HG03108 (cell line): ENCODE results near the gene CYP39A1.

Experiments used
- ATAC-seq: cut with Tn5 transposase; IDR thresholded peaks from one replicate; pipeline ENCODE4 v1.9.1; 2021; ENCODE audit warnings: moderate library complexity; ENCODE audit not compliant: unreplicated experiment

The CYP39A1 gene

DNA sequence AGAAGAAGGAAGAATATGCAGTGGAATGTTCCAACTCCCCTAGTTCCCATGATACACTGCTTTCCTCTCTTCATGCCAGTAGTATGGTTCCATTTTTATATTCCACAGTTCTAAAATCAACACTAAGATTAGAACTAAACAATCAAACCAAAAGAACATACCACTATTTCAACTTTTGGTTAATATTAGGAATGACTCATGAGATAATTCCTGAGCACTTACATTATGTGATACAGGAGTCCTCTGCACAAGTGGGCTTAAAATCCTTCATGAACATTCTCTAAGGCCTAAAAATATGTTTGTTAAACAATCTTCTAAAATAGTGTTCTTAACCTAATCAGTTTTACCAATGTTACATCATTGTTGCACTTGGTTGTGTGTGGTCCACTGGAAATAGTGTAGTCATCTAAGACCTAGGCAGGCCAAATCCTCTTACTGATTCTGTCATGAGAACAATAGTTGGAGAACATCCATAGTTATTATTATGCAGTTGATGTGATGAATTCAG, 131.1 kb downstream of the CYP39A1 start:
- no peak for ATAC-seq

DNA sequence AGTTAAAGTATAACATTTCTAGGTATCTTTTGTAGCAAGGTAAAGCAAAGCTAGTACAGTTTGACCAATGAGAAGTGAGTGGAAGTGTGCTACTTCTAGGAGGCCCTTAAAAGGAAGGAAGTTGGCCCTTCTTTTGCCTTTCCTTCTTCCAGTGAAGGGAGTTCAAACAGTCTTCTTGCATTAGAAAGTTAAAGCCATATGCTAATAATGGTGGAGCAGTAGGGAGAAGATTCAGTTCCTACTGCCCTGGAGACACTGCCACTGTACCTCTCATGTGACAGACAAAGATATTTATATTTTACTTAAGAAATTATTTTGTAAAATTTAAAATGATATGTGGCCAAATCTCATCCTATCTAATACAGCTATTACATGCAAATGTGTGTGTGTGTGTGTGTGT, 135.4 kb downstream of the CYP39A1 start:
- no peak for ATAC-seq

DNA sequence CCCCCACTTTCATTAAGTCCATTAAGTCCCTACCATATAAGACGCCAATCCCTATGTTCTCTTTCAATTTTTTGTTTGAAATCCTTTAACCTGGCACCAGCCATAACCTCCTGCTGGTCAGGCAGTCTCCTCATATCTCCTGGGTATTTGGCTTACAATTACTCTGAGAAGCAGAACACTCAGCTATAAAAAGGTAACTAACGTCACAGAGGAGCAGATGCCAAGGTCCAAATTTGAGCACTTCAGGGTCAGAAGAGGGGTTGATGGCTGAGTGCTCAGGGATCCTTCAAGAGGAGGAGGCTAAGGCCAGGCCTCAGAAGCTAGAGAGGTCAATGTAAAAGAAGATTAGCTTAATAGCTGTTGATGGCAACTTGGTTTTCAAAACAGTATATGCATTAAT, 139.1 kb downstream of the CYP39A1 start:
- no peak for ATAC-seq

DNA sequence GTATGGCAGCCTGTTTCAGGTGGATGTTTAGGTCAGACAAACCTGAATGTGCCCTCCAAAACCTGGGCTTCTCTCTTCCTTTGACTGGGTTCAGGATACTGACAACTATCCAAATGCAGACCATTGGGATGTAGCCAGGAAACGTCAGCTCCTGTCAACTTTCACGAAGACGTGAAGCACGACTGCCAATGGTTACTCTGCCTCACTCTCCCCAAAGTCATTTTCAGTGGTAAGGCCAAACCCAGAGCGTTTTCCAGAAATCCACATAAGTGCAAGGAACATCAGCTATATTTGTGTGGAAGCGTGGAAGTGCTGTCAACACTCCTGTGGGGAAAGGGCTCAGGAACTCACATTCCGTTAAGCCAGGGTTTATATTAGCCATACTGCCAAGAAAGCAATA, 141.3 kb downstream of the CYP39A1 start:
- ATAC-seq = no peak

DNA sequence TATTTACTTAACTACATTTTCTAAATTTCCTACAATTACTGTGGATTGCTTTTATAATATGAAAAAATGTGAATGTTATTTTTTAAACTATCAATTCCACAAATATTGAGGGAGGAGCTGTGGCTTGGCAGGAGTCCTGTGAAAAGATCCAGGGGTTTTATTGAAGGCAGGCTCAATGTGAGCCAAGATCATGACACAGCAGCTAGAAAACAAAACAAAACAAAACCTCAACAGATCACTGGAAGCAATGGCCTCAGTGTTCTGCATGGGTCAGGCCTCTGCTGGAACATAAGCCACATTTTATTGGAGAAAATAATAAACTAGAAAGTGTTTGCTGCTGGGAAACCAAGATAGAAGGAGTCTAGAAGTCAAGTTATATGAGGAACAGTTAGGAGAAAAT, 142.0 kb downstream of the CYP39A1 start:
- ATAC-seq = no peak

DNA sequence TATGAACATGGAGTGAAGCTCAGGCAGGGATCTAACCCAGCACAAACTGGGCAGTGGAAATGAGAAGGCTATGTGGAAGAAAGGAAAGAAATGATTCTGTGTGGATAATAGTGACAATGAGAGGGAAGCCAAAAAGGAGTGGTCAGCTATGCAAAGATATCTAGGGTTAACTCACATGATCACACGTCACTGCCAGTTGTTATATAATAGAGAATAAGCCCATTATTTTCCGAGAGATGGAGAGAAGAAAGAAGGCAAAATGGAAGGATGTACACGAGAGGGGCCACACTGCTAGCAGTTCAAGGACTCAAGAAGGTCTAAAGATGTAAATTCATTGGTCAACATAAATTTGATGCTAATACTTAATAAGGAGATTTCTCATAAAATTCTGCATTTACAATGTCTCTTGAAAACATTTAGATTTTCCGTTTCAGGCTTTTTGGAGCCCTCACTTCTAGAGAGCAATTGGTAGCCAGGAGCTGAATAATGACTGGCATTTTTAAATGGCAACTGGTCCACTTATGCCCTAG, 142.6 kb downstream of the CYP39A1 start:
- ATAC-seq = no peak

DNA sequence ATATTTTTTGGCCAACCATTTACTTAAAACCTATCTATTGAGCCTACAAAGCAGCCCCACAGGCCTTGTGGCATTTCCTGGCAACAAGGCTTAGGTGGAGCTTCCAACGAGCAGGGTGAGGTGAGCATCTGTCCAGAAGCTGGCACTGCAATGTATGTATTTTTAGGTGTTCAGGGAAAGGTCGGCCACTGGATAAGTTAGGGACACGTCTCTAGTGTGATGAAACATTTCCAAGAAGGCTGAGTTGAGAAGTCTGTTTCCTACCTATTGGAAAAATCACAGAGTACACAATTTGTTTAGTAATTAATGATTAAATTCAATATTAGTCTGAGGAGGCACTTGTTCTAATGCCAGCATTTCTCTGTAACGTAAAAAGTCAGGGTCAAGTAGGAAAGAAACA, 143.6 kb downstream of the CYP39A1 start:
- no peak for ATAC-seq

DNA sequence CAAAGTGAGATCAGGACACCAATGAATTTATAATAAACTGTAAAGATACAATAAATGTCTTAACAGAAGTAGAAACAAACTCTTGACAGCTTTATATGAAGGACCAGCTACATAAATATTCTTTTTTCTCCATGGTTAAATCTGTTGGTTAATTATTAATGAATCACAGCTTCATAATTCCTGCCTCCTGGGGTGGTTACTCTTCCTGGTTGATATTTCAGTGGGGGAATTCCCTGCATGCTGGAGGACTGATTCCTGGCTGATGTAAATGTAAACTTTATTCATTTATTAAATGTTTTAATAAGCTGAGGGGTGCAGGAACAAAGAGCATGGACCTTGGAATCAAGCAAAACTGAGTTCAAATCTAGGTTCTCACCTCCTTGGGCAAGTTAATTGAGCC, 145.2 kb downstream of the CYP39A1 start:
- ATAC-seq = no peak

DNA sequence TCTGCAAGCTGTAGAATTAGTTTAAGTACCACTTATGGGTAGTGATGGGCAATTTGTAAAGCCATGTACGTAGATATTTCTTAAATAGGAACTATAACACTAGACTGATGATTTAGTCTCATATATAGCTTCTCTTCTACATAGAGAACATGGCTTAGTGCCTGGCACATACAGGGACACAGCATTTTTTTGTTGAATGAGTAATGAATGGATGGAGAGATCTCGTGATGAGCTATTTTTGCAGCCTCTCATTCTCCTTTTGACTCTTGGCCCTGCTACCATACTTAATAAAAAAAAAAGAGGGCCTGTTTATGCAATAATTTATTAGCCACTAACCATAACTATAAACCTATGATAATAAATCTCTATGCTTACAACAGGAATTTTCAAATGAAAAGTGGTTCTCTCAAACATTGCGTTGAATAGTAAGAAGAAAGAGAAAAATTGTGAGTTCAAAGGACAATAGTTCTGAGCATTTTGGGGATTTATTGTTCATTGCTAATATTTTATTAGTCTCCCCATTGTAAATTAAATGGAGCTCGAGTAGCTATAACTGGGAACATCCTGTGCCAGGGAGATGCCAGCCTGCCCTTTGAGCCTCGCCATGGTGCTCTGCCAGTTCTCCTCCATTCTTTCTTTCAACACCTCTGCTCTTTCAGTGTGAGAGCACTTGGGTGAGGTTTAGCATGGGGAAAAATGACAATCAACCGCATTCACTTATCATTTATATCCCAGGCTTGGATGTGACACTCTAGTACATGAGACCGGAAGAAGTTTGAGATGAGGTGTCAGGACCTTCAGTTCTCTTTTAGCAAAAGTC, 146.7 kb downstream of the CYP39A1 start:
- ATAC-seq = no peak

DNA sequence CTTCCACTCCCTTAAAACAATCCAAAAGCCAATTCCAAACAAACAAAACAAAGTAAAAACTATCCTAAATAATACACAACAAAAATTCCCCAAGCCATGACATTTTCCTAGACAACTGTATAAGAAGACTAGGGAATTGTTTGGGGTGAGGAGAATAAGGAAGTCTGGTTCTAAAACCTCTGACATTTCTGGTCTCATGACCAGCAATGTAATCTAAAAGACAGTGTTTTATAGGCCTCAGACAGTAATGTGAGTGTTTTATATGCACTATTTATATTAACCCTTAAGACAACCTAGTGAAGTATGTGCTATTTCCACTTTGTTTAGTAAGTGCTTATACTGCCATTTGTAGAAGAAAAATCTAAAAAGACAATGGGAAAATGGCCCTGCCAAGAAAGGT, 148.4 kb downstream of the CYP39A1 start:
- ATAC-seq = no peak

DNA sequence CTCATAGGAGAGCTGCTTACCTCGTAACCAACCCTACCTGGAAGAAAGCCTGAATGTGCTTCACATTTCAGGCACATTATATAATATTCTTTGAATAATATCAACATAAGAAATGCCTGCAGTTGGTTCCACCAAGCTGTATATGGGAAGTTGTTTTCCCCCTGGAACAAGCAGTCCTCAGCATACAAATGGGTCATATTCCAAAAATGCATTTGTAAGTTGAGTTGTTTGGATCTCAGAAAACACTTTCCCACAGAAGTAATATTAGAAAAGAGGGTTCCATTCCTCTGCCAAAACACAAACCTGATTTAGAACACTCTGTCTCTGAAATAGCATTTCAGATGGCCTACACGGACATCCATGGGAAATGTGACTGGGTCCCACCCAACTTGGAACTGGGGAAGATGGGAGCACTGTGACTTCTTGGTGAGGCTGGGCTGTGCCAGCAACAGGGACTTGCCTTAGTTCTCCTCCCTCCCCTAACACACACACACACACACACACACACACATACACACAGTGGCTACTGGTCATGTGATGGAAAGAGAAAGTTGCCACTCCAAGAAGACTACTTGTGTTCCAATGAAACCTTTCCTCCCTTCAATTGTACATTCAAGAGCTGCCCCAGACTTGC, 150.0 kb downstream of the CYP39A1 start:
- no peak for ATAC-seq

DNA sequence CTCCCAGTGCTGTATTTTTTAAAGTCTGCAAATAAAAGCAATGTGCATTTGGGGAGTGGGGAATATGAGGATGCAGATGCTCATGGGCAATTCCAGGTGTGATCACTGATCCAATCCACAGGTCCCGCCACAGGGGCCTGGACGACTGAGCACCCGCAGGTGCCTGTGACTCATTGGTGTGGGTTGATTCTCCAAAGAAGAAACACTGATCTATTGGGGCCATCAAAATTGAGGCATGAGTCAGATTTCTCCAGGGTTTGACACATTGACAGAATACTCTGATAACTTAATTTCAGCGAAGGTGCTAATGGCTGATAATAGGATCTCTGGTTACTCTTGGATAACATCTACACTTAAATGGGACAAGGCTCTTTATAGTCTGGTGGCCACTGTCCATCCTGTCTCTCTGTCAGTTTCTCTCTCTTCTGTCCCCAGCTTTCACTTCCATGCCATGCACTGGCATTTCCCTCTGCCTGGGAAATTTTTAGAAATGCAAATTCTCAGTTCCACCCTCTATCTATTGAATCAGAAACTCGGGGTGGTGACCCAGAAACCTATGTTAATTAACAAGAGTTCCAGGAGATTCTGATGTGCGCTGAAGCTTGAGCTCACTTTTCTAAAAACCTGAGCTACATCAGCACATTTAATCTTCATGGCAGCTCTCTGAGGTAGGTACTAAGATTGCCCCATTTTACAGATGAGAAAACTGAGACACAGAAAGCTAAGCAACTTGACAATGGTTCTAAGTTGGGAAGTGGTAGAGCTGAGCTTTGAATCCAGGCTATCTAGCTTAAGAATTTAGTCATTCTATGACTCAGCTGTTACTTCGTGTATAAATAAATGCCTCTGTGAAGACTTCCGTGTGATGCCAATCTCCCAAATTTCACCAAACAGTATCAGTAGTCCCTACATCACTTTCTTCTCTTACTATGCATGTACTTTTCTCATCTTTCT, 151.2 kb downstream of the CYP39A1 start:
- ATAC-seq = no peak

DNA sequence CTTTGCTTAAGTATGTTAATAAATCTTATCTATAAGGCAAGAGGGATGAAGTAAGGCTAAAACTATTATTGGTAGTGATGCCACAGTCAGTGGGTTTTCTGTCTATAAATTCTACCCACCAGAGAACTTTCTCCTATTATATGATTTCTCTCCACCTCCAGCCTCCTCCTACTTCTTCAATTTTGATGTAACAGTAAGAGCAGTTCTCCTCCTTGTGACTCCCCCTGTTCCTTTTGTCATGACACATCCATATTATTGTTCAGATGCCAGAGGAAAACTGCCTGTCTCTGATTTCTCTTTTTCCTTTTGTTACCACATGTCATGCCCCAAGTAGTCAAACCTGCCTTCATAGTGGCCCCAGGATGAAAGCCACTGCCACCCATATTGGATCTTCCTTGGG, 152.2 kb downstream of the CYP39A1 start:
- no peak for ATAC-seq
